Stimulated activated CD8-positive, alpha-beta memory T cell treated with anti-CD3 and anti-CD28 coated beads, Interleukin-12 subunit alpha, Interleukin-12 subunit beta, amount 100 ng/mL, for 1 hour (primary cell): ENCODE data around the gene NCK2.

Experiments
- DNase-seq: peaks from one replicate; pipeline ENCODE4 v3.0.0-alpha.2; 2020; ENCODE audit warnings: low read depth

NCK2 gene

GRCh38 chr2:105777506-105778055 is 32.9 kb downstream of the NCK2 start:
- no peak for DNase-seq

GRCh38 chr2:105778080-105778607 is 33.4 kb downstream of the NCK2 start:
- DNase-seq, result no peak

- DNase-seq, result no peak
These were observed 34.7 kb downstream of the NCK2 start for GRCh38 chr2:105779394-105779793.

GRCh38 chr2:105780606-105781005 is 35.9 kb downstream of the NCK2 start:
- DNase-seq, result no peak

- DNase-seq, result no peak
These were observed 36.7 kb downstream of the NCK2 start for GRCh38 chr2:105781274-105781978.

- no peak for DNase-seq
These were observed 37.4 kb downstream of the NCK2 start for GRCh38 chr2:105782123-105782522.

GRCh38 chr2:105782646-105783045 is 37.9 kb downstream of the NCK2 start:
- no peak for DNase-seq

- DNase-seq, result no peak
These were observed 38.5 kb downstream of the NCK2 start for GRCh38 chr2:105783151-105783738.

- no peak for DNase-seq
These were observed 39.3 kb downstream of the NCK2 start for GRCh38 chr2:105783972-105784371.

- DNase-seq, result no peak
These were observed 39.9 kb downstream of the NCK2 start for GRCh38 chr2:105784589-105784988.

GRCh38 chr2:105785095-105785847 is 40.6 kb downstream of the NCK2 start:
- no peak for DNase-seq

- DNase-seq, result no peak
These were observed 41.8 kb downstream of the NCK2 start for GRCh38 chr2:105786231-105787230.

- DNase-seq, result no peak
These were observed 42.9 kb downstream of the NCK2 start for GRCh38 chr2:105787376-105788318.

GRCh38 chr2:105788670-105789290 is 44.1 kb downstream of the NCK2 start:
- DNase-seq, result no peak

- no peak for DNase-seq
These were observed 45.2 kb downstream of the NCK2 start for GRCh38 chr2:105789745-105790460.

GRCh38 chr2:105790461-105791149 is 45.9 kb downstream of the NCK2 start:
- no peak for DNase-seq

- DNase-seq, result no peak
These were observed 46.5 kb downstream of the NCK2 start for GRCh38 chr2:105791229-105791628.

GRCh38 chr2:105792561-105792960 is 47.8 kb downstream of the NCK2 start:
- no peak for DNase-seq
